ENCODE data around the gene ALG9.

The ALG9 gene

DNA sequence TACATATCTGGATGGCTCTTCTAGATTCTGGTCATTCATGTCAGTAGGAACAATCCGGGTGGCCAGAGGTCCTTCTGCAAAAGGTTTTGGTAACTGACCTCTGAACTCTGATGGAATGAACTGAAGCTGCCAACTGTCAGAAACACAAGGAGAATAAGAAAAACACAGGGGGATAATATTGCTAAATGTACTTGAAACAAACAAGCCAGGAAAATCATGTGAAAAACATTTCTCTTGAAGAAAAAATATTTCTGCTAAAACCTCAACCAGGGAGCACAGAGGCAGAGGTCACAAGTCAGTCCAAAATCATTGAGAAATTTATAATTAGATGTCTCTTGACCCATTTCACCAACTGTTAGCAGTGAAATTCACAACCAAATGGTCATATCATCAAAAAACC is 35.2 kb downstream of the ALG9 start:
- no peak for DNase-seq (ENCODE audit: low read depth in 2 of 2)

DNA sequence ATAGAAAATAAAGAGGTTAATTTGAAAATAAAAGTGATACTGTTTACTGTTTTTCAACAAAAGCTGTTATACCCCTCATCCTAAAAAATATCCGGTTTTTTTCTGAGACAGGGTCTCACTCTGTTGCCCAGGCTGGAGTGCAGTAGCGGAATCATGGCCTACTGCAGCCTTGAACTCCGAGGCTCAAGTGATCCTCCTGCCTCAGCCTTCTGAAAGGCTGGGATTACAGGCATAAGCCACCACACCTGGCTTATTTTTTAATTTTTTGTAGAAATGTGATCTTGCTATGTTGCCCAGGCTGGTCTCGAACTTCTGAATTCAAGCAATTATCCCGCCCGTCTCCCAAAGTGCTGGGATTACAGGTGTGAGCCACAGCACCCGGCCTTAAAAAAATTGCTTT is 35.7 kb downstream of the ALG9 start:
- no peak for DNase-seq (ENCODE audit: low read depth in 2 of 2)

DNA sequence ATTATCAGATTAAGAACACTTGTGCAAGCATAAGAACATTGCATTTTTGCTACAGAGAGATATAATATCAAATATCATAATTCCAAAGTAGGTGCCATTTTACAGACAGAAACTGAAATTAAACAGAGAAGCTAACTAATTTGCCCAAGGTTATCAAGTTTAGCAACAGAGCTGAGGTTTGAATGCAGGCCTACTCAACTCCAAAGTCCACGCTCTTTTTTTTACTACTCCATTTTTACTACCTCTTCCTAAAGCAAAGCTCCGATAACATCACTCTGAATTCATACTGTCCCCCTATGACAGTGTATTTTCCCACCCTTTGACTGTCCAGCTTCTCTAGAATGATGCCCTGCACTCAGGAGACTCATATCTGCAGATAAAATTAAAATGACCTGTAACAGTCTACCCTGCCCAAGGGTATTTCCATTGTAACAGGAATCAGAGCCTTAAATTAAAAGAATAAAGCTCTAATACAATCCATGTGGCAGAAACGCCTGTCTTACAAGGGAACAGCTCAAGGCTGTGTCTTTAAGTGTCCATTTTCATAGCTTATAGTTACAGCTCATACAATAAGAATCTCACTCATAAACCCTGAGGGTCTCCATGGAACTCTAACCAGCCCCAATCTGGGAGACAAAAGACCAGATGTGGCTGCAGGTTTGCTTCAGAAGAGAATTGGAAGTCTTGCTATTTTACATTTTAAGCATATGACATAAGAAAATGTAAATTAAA is 36.8 kb downstream of the ALG9 start:
- no peak for DNase-seq (ENCODE audit: low read depth in 2 of 2)

DNA sequence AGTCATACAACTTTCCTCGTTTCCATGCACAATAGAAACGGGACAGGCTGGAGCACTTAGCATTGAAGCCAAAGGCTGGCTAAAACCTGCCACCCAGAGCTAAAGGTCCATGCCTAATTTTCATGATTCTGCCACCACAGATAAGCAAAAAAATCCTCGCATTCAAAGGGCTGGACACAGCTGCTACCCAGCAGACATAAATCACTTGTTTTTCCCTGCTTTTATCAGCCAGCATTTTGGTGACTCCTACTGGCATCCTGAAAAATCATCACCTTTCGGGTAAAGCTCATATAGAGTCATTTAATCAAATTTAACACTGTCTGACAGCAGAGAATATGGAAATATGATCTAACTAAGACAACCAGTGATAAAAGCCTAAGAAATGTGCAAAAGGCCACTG is 37.9 kb downstream of the ALG9 start:
- DNase-seq (ENCODE audit: low read depth in 2 of 2) = no peak

DNA sequence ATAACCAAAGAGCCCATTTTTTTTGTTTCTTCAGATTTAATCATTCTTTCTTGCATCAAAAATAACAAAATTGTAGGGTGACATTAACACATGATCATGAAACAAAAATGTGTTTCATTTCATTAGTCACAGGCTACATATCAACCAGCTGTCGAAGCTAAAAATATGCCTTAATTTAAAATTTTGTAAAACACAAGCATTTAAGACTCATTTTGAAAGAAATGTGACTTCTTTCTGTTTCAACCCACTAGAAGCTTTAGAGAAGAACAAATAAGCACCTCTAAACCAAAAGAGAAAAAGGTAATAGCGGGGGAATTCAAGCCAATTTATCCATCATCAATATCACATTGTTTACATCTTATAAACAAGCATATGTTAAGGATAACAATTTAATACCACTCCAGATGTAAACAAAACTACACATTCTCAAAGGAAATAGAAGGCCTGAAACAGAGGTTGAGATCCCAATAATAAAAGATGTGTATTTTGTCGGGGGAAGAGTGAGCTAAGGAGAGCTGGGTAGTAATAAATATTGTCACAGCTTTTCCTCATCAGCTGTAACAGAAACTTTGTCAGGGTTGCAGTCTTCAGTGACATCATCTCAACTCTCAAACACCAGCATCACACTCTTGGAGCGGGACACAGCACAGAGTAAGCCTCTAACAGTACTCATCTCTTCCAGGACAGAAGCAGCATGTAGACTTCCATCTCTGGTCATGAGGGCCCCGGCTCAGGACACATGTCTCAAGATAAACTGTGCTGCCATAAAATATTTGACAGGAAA is 42.0 kb downstream of the ALG9 start:
- no peak for DNase-seq (ENCODE audit: low read depth in 2 of 2)

DNA sequence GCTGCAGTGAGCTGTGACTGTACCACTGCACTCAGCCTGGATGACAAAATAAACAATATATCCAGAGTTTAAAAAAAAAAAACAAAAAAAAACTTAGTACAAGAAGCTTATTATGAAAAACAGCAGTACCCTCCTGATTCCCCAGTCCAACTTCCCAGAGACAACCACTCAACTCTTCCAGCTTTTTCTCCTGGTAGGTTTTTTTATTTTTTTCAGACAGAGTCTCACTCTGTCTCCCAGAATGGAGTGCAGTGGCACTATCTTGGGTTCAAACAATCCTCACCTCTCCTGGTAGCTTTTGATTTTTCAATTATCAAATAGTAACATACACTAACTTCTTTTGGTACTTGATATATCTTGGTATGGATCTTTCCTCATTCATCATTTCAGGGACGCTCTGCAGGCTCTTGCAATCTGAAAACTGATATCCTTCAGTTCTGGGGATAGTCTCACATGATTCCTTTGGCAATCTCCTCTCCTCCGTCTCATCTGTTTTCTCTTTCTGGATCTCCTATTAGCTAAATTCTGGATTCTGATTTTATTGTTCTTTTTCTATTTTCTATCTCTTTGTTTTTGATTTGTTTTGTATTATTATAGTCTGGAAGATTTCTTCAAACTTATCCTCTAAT is 44.9 kb downstream of the ALG9 start:
- DNase-seq (ENCODE audit: low read depth in 2 of 2) = no peak

DNA sequence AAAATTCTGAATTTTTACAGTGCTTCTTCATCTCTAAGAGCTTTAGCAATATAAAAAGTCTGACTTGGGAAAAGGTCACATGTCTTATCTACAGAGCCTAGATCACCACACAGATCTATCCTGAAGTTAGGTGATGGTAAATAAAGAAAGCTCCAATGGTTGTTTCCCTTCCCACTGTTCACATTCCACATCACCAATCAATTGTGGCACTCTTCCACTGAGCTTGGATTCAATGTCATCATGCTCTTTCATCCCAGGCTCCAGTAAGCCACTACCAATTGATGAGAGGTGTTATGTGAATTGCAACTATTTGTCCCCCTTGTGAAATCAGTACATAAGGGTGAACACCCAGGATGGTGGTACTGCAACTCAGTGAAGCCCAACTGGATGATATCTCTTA is 47.8 kb downstream of the ALG9 start:
- DNase-seq (ENCODE audit: low read depth in 2 of 2) = no peak

DNA sequence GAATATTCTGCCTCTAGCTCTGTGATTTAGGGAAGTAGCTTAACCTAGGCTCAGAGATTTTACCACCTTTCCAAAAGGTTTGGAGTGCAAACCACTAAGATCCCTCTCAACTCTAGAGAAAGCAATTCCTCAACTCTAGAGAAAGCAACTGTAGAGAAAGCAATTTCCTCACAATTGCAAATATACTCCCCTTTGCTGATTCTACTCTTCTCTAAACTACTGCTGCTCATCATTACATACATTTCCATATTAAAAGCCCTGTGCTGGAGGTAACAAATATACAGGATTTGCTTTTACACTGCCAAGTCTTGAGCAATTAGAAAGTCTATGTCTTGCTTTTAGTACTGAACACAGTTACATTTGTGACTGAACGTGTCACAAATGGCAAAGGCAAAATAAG is 48.2 kb downstream of the ALG9 start:
- no peak for DNase-seq (ENCODE audit: low read depth in 2 of 2)

DNA sequence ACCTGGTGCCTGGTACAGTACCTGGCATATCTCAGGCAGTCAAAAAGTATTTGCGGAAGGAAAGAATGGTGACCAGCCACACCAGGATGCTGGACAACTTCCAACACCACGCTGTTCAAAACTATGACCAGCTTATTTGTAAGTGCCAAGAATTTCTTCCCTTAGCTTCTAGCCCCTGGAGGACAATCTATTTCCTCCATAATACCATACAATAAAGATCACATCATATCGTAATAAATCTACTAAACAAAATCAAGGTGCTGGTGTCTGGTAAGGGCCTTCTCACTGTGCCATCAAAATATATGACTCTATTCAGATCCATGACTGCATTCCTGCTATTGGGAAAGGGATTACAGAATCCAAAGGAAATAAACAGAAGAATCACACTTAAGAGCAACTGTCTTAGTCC is 51.5 kb downstream of the ALG9 start:
- DNase-seq (ENCODE audit: low read depth in 2 of 2) = peak; percentile 56 to 57

DNA sequence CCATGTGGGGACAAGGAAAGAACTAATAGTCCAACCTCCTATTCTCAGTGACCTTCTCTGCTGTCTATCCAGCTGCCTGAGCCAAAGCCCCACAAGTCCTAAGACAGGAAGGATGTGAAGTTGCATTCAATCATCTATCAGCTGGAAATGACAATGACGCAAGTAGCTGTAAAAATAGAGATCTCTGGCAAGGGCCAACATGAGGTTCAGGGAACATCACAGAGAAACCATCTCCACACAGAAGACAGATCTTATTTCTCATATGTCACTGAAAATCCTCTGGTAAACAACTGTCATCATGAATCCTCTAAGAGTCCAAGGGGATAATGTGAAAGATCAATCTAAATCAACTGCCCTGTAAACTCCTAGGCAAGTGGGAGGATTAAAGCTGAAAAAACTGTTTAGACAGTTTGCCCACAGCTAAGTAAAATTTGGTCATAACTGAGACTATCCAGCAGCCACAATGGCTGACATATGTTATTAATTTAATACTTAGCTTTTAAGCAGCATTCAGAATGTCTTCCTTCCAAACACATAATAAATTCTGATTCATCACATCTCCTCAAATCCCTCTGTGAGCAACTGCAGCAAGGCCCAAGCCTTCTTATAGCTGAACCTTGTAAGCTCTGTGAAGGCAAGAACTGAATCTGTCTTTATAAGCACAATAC is 52.1 kb downstream of the ALG9 start:
- peak; percentile 91 to 94 for DNase-seq (ENCODE audit: low read depth in 2 of 2)

DNA sequence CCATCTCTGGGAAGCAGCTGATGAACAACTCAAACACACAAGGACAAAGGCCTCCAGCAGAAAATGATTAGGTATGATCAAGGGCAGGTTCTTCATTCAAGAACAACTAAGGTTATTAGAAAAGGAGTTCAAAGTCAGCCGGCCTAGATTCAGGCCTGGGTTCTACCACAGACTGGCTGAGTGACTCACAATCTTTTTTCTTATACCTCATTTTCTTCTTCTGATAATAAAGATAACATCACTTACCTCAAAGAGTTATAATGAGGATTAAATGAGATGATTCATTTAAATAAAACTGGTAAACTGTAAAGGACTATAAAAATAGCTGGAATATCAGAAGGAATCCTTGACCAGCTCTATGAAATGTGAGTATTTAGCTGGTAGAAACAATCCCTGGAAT is 55.9 kb downstream of the ALG9 start:
- DNase-seq (ENCODE audit: low read depth in 2 of 2) = no peak

DNA sequence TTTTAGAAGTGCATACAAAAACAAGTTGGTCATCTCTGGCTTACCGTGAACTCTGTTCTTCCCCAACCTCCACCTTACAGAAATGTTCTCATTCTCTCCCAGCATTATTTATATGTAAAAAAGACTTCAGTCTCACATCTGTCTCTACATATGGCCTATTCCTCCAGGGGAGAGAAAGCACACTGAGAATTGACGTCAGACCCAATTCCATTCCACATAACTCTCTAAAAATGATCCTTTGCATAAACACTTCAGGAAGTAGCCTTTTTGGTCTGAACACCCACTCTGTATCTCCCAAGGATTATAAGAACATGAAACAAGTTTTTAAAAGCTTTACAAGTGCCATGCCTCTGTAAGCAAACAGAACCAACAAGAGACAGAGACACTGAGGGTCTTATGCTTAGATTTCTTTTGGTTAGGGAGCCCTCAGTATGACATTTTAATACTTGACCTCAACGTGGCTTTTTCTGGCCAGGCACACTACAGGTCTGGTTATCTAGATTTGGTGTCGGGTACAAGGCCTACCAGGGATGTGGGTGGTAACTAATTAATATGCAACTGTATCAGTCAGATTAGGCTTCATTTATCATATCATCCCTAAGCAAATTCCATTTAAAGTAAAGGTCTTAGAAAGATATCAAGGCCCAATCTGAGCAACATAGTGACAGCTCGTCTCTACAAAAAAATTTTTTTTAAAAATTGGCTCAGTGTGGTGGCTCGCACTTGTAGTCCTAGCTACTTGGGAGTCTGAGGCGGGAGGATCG is 56.6 kb downstream of the ALG9 start:
- DNase-seq (ENCODE audit: low read depth in 2 of 2) = peak; percentile 73 to 80

DNA sequence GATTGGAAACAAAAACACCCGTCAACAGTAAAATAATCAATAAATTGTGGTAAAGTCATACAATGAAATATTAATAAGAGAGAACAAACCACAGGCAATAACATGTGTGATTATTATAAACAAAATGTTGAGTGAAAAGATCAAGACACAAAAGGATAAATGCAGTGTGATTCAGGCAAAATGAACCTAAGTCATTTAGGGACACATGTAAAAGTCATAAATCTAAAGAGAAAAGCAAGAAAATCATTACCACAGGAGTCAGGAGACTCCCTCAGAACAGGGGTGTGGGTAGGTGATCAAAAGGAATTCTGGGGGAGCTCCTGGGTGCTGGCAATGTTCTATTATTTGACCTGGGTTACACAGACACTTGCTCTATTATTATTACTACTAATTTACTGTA is 57.3 kb downstream of the ALG9 start:
- DNase-seq (ENCODE audit: low read depth in 2 of 2) = peak in 1 of 2 experiments; percentile 30

DNA sequence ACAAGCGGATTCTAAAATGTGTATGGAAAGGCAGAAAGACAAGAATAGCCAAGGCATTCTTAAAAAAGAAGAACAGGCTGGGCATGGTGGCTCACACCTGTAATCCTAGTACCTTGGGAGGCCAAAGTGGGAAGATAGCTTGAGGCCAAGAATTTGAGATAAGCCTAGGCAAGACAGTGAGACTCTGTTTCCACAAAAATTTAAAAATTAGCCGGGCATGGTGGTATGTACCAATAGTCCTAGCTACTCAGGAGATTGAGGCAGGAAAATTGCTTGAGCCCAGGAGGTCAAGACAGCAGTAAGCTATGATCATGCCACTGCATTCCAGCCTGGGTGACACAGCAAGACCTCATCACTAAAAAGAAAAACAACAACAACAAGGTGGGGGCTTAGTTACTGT is 59.2 kb downstream of the ALG9 start:
- DNase-seq (ENCODE audit: low read depth in 2 of 2) = no peak

DNA sequence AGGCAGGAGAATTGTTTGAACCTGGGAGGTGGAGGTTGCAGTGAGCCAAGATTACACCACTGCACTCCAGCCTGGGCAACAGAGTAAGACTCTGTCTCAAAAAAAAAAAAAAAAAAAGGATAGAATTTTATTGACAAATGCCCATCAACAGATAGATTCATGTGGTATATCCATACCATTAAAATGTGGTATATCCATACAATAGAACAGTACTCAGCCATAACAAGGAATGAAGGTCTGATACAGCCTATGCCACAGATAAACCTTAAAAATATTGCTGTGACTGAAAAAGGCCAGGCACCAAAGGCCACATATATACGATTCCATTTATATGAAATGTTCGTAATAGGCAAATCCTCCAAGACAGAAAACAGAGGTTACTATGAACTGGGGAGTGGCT is 59.9 kb downstream of the ALG9 start:
- no peak for DNase-seq (ENCODE audit: low read depth in 2 of 2)

DNA sequence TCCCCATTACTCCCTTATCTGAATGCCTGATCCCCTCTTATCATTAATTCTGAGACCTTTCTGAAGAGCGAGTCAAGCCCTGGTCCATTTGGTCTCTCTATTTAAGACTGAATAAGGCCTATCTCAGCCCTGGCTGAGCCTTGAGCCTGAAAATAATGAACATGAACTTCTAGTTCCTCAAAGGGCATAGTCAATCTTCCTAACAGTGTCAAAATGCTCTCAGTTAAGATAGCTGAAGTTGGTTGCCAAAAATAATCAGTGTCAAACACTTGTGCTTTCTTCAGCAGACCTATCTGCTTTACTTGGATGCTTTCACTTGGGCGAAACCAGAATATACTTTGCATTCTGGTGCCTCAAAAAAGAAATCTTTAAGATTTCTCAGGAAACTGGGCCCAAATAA is 62.5 kb downstream of the ALG9 start:
- DNase-seq (ENCODE audit: low read depth in 2 of 2) = no peak

DNA sequence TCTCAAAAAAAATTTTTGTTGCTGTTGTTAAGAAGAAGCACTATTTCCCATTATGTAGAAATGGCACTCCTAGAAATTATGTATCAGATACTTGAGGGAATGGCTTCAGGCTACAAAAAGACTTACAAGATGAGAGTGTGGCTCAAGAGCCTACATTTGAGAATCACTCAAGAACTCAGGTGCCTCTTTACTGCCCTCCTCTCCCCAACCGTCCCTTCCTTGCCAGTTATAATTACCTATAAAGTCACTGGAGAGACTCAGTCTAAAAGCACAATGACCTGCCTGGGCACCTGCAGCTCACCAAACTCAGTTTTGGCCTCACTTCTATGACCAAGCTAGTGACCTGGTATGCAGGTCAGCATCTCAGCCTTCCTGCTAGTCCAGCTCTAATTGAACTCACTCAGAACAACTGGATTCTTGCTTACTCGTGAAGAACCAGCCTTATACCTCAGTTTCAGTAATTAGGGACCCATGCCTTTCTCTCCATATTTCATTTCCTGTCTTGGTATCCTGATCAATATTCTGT is 63.3 kb downstream of the ALG9 start:
- DNase-seq (ENCODE audit: low read depth in 2 of 2) = no peak

DNA sequence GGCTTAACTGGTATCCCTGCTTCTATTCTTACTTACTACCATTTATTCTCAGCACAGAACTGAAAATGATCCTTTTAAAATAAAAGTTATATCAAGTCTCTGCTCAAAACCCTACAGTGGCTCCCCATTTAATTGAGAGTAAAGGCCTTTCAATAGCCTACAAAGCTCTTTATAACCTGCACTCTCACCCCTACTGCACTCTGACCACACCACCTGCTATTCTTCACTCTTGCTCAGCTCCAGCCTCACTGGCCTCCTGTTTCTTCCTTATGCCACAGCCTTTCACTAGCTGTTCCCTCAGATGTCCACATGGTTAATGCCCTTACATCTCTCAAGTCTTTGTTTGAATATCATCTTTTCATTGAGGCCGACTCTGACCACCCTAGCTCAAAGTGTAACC is 64.3 kb downstream of the ALG9 start:
- DNase-seq (ENCODE audit: low read depth in 2 of 2) = no peak

DNA sequence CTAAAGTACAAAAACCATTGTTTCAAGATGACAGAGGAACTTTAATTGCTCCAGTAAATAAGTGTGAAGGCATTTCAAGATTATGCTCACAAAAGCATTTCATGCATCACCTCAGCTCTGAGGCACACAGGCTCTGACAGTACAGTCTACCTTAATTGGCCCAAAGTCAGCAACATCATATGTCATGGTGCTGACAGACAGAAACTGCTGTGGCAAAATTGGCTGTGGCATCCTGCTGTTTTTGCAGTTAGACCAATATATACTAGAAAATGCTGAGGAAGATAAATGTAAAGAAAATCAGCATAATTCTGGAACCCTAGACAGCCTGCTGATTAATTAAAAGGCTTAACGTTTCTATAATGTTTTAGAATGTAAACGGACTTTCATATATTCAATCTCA is 70.2 kb downstream of the ALG9 start:
- no peak for DNase-seq (ENCODE audit: low read depth in 2 of 2)

DNA sequence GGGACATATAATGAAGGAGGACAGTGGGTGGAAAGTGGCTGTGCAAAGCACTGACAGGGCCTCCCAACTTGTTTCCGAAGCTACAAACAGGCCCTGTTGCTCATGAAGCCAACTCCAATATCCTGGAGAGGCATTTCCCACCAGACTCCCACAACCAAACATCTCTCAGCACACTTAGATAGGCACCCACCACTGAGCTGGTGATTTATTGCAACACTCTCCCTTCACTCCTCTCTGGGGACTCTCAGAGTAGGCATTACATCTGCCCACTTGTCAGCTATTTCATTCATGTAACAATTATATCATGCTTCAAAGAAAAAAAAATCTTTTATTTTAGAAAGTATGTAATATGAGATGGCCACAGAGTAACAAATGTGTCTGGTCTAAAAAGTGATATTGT is 73.1 kb downstream of the ALG9 start:
- DNase-seq (ENCODE audit: low read depth in 2 of 2) = no peak

DNA sequence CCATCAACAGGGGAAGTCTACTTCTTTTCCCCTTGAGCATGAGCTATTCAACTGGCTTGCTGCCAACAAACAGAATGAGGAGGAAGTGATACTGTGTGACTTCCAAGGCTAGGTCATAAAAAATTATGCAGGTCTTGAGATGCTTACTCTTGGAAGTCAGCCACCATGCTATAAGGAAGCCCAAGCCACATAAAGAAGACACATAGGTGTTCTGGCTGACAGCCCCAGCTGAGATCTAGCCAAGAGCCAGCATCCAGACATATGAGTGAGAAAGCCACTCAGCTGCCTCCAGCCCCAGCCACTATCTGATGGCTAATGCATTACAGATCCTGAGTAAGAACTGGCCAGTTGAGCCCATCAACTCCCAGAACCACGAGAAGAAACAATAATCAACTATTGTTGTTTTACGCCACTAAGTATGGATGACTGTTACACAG is 74.2 kb downstream of the ALG9 start:
- DNase-seq (ENCODE audit: low read depth in 2 of 2) = no peak
